SK-MEL-5 (cell line): ENCODE results near the gene ZNF837. TPM values are rescaled to one million over a fixed set of nuclear protein-coding genes. Genes with fewer than 3 reads are reported as not detected.
"Not testable (repeated sequence)": the region's sequence is repeated elsewhere in the genome, so short reads cannot be mapped to it uniquely, and the experiment has no call there.

Experiments
- DNase-seq: peaks from one replicate; pipeline ENCODE4 v3.0.0-alpha.2; 2016; ENCODE audit warnings: low read depth, low spot score
- in situ Hi-C: cut with HindIII; loops from 2 replicates; pipeline ENCODE4 v1.10.0; 2016; ENCODE audit warnings: low sequenced_read_pairs, high pct_unique_total_duplicates, low pct_unique_long_range_greater_than_20kb
- polyA plus RNA-seq, 2 experiments: library from polyadenylated mRNA; depleted of rRNA; stranded (reverse); fragments of >200 nt; gene quantifications; 2 replicates each; pipeline ENCODE4 v1.2.3, GENCODE V29; 2015
- total RNA-seq: library from RNA; depleted of rRNA; stranded (reverse); fragments of >200 nt; shearing (Covaris generic); gene quantifications from 2 replicates; pipeline ENCODE4 v1.2.3, GENCODE V29; 2014; rRNA removed

Gene ZNF837
- total RNA-seq, result 0.40 and 0.87 TPM in 2 replicates
- 0.76 and 2.1 TPM in 2 replicates for polyA plus RNA-seq (2015; cell fraction: cytosol; rRNA removed)
- not detected in 2 replicates for polyA plus RNA-seq (2015; cell fraction: nucleus; rRNA removed)

DNA sequence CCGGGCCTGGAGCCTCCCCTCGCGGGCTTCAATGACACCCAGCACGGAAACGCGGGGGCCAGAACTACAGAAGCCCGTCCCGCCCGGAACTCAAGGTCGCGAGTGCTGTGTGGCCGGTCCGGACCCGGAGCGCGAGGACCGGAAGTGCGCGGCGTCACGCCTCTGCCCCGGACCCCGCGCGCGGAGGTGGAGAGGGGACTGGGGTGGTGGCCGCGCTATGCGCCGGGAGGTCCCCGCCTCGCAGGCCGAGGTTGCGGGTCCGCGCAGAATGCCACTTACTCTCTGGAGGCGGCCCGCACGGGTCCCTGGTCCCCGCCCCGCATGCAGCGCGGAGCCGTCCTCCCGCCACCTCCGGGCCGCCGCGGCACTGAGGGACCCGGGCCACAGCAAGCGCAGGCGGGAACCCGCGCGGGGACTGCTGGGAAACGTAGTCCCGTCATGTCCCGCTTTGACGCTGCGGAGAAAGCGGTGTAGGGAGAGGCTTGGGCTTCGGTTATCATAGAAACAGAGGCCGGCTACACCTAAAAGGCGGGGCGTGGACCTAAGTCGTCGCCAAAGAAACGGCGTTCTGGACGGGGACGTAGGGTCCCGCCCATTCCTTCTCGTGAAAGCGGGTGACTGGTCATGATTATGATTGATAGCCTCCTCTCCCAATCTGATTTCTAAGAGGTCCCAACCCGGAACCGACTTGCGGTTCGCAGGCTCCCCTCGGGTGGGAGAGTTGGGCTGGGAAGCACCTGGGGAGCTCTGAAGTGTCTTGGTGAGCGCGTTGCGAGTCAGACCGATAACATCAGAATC lies at the start of gene ZNF837:
Gene ZNF837 (minus strand): TSS at position 369 of the 798 bp plus-strand sequence. CDS start 11,698 bp downstream, outside the sequence.
- DNase-seq, result peak; percentile 100
- in situ Hi-C loops, result no loop called here

DNA sequence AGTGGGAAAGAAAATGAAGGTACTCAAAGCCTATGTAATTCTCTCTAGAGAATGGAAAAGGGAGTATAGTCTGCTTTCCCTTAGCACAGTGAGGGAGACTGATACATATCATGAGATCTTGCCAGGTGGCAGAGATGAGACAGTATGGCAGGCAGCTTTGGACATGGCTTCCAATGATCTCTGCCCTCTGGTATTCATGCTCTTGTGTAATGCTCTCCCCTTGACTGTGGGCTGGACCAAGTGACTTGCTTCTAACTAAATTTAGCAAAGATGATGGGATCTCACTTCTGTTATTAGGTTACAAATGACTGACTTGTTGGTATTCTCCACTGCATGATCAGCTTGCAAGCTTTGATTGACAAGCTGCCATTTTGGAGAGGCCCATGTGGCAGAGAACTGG lies 48.9 kb upstream of the ZNF837 start:
- in situ Hi-C loops, result no loop called here
- no peak for DNase-seq

DNA sequence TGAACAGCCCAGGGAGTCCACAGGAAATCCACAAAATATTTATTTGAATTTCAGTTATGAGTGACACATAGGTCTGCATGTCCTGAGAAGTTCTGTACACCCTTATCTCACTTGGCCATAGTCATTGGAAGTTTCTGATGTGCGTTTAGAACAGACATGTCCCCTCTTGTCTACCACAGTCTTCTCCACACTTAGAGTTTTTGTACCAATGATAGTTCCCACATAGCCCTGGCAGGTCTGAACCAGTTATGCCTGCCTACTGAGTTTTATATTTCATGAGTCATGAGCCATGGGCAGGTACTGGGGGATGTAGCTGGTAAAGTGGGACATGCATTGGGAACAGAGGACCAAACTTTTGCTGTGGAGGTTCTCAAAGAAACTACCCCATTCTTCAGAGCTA lies 47.8 kb upstream of the ZNF837 start:
- in situ Hi-C loops, result no loop called here
- DNase-seq, result no peak

DNA sequence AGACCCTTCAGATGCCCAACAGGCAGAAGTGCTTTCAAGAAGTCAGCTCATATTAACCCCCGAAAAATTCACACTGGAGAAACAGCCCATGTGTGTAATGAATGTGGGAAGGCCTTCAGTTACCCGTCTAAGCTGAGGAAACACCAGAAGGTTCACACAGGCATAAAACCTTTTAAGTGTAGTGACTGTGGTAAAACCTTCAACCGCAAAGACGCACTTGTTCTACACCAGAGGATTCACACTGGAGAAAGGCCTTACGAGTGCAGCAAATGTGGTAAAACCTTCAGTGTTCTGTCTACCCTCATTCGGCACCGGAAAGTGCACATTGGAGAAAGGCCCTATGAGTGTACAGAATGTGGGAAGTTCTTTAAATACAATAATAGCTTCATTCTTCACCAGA lies 36.2 kb upstream of the ZNF837 start:
- no peak for DNase-seq
- in situ Hi-C loops, result no loop called here

DNA sequence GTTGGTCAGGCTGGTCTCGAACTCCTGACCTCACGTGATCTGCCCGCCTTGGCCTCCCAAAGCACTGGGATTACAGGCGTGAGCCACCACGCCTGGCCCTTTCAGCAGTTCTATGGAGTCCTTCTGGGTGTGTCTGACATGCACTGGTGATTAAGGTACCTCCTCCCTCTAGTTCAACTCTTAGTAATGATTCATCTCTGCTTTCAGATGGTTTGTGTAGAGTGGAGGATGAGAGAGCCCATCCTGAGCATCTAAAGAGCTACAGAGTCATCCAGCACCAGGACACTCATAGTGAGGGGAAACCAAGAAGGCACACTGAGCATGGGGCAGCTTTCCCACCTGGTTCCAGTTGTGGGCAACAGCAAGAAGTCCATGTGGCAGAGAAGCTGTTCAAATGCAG lies 35.8 kb upstream of the ZNF837 start:
- in situ Hi-C loops, result no loop called here
- no peak for DNase-seq

DNA sequence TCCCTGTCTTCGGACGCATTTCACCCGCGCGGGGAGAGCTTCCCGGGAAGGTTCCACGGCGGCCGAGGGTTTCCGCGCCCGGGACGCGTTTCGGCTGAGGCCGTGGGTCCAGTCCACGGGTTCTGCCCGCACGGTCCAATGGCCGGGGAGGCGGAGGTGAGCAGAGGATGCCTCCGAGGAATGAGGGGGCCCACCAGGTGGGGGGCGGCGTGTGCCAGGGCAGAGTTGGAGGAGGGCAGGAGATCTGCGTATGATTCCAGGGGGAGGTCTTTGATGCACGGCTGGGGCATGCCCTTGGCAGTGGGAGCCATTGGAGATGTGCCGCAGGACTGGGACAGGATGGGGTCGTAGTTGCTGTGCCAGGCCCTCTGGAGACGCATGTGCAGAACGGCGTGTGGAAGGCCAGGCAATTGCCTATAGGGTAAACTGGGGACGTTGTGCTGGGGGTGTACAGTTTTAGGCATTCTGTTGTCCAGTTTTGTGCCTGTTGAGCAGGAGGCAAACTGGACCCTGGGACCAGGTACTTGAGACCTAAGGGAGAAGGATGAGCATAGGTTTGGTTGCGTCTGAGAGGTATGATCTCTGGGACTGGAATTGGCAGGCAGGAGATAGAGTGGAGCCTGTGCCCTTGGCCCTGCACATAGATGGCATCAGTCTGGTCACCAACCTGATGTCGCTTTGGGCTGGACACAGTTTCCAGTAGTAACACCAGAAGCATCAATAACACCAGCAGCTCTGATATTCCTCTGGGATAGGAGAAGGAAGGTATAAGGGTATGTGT lies 28.4 kb upstream of the ZNF837 start:
- in situ Hi-C loops, result no loop called here
- DNase-seq, result peak; percentile 46

DNA sequence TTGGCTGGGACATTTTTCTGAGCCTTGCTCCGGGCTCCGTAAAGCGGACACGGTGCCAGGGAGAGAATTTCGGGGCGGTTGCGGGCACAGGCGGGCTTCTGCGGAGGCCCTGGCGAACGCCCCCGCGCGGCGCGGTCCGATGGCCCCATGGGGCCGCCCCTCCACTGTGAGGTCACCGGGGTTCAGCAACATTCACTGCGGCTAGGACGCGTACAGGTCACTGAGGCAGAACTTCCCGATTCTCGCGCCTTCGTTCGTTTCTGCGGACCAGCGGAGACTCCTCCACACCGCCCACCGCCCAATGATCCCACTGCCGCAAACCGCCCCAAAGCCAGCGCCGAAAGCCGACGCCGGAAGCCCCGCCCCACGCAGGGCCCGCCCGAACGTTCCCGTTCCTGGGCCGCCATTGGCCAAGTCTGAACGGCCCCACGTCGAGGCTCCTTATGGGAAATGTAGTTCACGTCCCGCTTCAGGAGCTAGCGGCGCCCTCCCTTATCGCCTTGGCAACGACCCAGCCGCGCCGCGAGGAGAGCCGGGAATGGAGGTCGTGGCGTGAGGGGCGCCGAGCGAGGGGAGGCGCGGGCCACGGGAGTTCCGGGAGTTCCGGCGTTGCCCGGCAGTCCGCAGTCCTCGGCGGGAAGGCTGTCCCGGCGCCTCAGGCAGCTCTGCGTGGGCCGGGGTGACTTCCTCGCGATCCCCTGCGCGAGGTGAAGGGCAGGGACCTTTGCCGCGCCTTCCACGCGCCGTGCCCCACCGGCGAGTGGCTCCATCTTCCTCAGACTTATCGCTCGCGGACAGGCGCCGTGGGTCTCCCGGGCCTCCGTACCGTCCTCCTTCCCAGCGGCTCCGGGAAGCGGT lies 27.6 kb upstream of the ZNF837 start, which contains the start of gene ZNF584:
Gene ZNF584 (plus strand): TSS at position 498 of the 858 bp plus-strand sequence. CDS start 499 bp downstream, outside the sequence.
- peak; percentile 95 for DNase-seq
- in situ Hi-C loops, result no loop called here

DNA sequence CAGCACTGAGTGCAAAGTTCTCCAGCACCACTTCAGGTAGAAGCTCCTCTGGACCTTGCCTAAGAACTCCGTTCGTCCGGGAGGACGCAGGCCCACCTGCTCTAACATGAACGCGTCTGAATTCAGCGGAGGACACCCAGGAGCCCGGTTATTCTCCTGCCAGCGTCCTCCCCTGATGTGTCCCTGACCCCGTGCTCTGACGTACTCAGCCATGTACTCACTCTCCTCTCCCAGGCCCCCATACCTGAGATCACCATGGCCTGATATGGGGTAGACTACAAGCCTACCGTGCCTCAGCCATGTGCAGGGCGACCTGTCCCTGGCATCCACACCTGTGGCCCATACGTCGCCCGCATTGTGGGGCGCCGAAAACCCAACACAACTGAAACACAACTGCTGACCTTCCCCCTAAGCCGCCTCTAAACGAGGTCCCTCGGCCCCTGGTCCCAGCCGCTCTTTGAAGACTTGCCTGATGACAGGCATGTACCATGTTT lies 26.9 kb upstream of the ZNF837 start:
- in situ Hi-C loops, result no loop called here
- DNase-seq, result no peak

DNA sequence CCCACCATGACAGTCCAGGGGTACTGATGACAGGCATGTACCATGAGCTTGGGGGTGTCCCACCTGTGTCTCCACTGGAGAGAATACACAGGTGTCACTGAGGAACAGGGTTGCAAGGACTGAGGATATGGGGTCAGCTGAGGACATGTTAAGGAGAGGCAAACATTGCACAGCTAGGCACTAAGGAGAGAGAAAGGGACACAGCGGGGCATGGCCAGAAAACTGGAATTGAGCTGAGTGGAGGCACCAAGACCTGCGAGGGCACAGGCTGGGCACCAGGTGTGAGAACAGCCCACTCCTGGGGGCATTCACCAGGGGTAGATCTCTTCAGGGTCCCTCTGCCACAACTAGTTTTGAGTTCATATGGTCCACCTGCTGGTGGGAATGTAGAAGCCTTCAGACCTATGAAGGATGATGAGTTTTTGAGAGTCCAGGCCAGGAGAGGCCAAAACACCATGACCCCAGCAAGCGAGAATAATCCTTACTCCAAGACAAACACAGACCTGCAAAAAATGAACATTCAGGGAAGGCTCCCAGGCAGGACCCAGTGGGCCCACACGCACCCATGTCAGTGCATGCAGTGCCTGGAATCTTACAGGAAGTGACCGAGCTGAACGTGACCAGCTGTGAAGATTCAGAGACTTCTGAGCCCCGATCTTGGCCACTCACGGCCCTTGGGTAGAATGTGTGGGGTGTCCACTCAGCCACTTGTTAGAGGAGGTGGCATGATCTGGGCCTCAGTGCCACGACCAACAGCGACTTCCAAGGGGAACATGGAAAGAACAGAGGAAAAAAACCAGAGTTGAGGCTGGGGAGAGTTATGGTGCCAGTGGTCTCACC lies 26.2 kb upstream of the ZNF837 start:
- DNase-seq, result peak; percentile 37
- in situ Hi-C loops, result no loop called here

DNA sequence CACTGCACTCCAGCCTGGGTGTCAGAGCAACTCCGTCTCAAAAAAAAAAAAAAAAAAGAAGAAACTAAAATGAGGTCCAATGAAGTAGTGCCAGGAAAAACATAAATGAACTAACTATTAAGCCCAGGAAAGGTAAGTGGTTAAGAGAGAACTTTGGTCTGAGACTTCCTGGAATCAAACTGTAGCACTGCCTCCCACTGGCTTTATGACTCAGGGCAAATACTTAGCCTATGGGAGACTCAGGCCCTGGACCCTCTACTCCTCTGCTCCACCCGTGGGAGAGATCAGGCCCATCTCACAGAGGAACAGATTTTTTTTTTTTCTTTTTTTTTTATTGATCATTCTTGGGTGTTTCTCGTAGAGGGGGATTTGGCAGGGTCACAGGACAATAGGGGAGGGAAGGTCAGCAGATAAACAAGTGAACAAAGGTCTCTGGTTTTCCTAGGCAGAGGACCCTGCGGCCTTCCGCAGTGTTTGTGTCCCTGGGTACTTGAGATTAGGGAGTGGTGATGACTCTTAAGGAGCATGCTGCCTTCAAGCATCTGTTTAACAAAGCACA lies 23.2 kb upstream of the ZNF837 start:
- DNase-seq, in situ Hi-C loops: not testable (repeated sequence)

DNA sequence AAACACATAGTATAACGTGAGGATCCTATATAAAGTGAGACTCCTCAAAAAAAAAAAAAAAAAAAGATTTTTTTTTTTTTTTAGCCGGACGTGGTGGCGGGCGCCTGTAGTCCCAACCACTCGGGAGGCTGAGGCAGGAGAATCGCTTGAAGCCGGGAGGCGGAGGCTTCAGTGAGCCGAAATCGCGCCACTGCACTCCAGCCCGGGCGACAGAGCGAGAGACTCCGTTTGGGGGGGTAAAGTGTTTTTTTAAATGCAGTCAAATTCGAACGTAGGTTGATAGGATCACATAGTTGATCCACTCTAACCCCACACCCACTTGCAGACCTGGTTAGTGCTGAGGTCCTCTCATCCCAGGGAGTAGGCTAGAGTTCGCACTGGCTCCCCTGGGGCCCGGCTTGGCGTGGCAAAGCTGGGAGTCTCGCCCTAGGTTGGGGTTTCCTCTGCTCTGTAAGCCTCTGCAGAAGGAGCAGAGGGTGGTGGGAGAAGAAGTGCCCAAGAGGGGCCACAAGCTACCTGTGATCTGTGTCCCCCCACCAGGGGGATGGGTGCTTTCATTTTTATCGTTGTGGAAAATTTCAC lies 21.1 kb upstream of the ZNF837 start:
- no peak for DNase-seq
- in situ Hi-C loops, result no loop called here

DNA sequence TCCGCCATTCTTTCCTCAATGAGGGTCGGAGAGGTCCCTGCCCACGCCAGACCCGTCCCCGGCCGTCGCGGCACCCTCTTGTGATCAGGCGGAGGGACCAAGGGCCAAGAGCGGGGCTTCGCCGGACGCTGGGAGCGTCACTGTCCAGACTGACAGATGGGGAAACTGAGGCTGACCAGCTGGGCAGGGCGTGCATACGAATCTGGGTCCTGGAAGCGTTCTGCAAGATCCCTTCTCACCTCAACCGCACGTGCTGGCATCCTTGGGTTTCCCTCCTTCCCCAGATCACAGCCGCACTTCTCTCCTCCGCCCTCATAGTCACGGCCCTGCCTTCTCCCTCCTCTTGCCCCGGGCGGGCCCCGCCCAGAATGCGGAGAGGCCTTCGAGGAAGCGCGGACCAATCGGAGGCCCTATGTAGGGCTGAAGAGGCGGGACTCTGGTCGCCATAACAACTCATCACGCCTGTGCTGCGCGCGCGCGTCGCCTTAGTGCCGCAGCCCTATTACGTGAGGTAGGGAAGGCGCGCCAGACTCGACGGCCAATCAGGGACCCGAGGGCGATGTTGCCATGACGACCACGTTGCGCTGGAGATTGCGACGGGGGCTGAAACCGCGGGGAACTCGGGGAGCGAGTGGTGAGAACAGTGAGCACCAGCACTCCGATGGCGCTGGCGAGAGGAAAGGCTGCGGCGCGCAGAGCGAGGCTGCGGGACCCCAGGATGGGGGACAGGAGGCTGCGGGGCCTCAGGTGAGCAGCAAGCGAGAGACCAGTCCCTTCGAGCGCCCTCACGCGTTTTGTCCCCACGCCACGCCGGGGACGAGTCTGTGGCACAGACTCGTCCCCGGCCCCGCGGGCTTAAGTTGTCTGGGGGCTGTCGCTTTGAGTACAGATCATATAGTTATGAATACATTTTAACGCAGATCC lies 20.3 kb upstream of the ZNF837 start:
- peak; percentile 98 for DNase-seq
- in situ Hi-C loops, result no loop called here

DNA sequence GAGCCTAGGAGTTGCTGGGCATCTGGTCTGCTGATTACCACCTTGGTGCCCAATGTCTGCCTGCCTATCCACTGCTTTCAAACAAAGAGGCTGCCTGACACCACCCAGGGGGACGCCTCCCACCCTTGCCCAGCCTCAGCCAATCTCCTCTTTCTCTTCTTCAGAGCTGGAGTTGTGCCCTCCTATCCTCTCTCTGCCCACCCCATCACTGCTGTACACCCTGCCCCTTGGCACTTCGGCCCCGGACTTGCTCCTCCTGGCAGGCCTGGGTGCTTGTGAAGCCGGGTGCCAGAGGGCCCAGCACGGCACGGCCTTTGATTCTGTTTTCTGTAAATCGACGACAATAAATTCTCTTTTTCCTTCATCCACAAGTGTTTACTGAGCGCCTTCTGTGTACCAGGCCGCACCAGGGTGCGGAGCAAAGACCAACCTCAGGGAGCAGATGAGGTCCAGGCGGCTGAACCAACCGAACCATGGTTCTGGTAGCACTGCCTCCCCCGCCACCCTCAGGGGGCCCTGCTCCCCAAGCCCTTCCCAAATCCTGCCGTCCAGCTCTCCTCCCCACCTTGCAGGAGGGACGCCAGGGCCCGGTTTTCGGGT lies 19.6 kb upstream of the ZNF837 start:
- DNase-seq, result no peak
- in situ Hi-C loops, result no loop called here

DNA sequence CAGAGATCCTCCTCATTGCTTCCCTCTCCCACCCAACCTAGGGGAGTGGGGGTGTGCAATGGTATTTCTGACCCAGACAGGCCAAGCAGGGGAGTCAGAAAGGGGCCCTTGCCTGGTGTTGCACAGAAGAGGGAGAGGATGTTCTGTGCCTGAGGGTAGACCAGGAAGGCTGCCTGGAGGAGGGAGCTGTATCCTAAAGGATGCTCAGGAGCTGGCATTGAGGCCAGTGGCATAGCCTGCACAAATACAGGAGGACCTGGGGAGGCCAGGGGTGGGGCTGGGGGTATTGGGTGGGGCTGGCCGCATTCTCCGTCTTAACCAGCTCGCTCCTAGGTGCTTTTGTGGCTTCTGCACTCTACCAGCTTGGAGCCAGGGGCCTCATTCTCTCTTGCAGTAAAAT lies 19.1 kb upstream of the ZNF837 start:
- DNase-seq, result no peak
- in situ Hi-C loops, result no loop called here

DNA sequence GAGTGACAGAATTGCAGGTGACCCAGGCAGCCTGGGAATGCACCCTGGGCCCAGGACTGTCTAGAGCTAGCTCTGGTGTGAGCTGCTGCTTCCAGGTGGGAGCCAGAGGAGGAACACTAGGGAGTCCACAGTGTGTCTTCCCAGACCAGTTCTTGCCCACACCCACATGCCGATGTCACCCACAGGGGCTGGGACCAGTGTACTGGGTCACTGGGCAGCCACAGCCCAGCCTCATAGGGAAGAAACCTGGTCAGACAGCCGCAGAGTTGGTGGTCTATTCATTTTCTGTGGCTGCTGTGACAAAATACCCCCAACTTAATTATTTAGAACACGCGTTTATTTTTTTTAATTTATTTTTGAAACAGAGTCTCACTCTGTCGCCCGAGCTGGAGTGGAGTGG lies 17.7 kb upstream of the ZNF837 start:
- in situ Hi-C loops, result no loop called here
- no peak for DNase-seq
